ENCODE measurements around the gene BRD9.
"Not testable (repeated sequence)": the region's sequence is repeated elsewhere in the genome, so short reads cannot be mapped to it uniquely, and the experiment has no call there.

DNA sequence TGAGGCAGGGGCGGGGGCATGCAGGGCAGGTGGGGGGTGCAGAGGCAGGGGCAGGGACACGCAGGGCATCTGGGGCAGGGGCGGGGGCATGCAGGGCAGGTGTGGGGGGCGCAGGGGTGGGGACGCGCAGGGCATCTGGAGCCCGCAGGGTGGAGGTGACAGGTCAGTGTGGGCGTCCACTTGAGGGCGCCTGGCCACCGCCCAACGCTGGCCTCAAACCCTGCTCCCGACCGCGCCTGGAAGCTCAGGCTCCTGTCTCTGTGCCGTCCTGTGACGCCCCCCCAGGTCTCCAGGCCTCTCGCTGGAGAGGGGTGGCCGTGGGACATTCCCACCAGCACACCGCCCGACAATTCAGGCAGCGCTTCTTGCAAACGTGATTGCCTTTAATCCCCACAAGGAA is 48.7 kb downstream of the BRD9 start:
- not testable (repeated sequence) for TF ChIP-seq EZH2 (IDR thresholded peaks at IDR 0.05; ENCODE audit: borderline replicate concordance, low read length); CTCF (conservative IDR thresholded peaks at IDR 0.05 in 1 of 2, IDR thresholded peaks at IDR 0.05 in 1 of 2; ENCODE audit: extremely low read depth in 1 of 2, insufficient read depth in 1 of 2, low read depth in 1 of 2, low read length in 2 of 2)

Measured in mammary epithelial cell (primary cell).